ENCODE measurements around the gene EFEMP1. TPM values are rescaled to one million over a fixed set of nuclear protein-coding genes. Genes with fewer than 3 reads are reported as not detected.

The EFEMP1 gene
- 0.42 TPM for total RNA-seq

- Histone ChIP-seq H3K27me3 (ENCODE audit: insufficient read depth, low read length) (peaks cover 51% of the 10 kb centered on the region), H3K4me3 (ENCODE audit: low read length) (no peak within 1 kb of the TSS), H3K9me3 (ENCODE audit: low read depth, low read length) (no peaks in the 10 kb centered on the region), H3K4me1 (ENCODE audit: insufficient read depth, low read length) (no peaks in the 10 kb centered on the region)
Measured at GRCh38 chr2:55923091-55923981, at the start of gene EFEMP1. Gene EFEMP1 (minus strand): TSS chr2:55923782. CDS start chr2:55922440, 1,342 bp downstream.

GRCh38 chr2:55970500-55970899, 46.9 kb upstream of the EFEMP1 start:
- no peaks in the 10 kb centered on the region for H3K9me3 ChIP-seq (ENCODE audit: low read depth, low read length)
- H3K4me1 ChIP-seq (ENCODE audit: insufficient read depth, low read length), result no peaks in the 10 kb centered on the region
- H3K27me3 ChIP-seq (ENCODE audit: insufficient read depth, low read length), result peaks cover 4% of the 10 kb centered on the region
- no peak overlapping the region for H3K4me3 ChIP-seq (ENCODE audit: low read length)

- H3K4me1 ChIP-seq (ENCODE audit: insufficient read depth, low read length), result no peaks in the 10 kb centered on the region
- H3K4me3 ChIP-seq (ENCODE audit: low read length), result no peak overlapping the region
- peaks cover 4% of the 10 kb centered on the region for H3K27me3 ChIP-seq (ENCODE audit: insufficient read depth, low read length)
- no peaks in the 10 kb centered on the region for H3K9me3 ChIP-seq (ENCODE audit: low read depth, low read length)
Measured at GRCh38 chr2:55968941-55969340, 45.4 kb upstream of the EFEMP1 start.

- Histone ChIP-seq H3K4me1 (ENCODE audit: insufficient read depth, low read length) (no peaks in the 10 kb centered on the region), H3K4me3 (ENCODE audit: low read length) (no peak overlapping the region), H3K27me3 (ENCODE audit: insufficient read depth, low read length) (peaks cover 4% of the 10 kb centered on the region), H3K9me3 (ENCODE audit: low read depth, low read length) (no peaks in the 10 kb centered on the region)
Measured at GRCh38 chr2:55966401-55967118, 43.0 kb upstream of the EFEMP1 start.

- Histone ChIP-seq H3K4me1 (ENCODE audit: insufficient read depth, low read length) (no peaks in the 10 kb centered on the region), H3K4me3 (ENCODE audit: low read length) (no peak overlapping the region), H3K27me3 (ENCODE audit: insufficient read depth, low read length) (peaks cover 4% of the 10 kb centered on the region), H3K9me3 (ENCODE audit: low read depth, low read length) (no peaks in the 10 kb centered on the region)
Measured at GRCh38 chr2:55965966-55966365, 42.4 kb upstream of the EFEMP1 start.

GRCh38 chr2:55965276-55965675, 41.7 kb upstream of the EFEMP1 start:
- no peak overlapping the region for H3K4me3 ChIP-seq (ENCODE audit: low read length)
- peaks cover 4% of the 10 kb centered on the region for H3K27me3 ChIP-seq (ENCODE audit: insufficient read depth, low read length)
- no peaks in the 10 kb centered on the region for H3K4me1 ChIP-seq (ENCODE audit: insufficient read depth, low read length)

GRCh38 chr2:55962915-55963314, 39.3 kb upstream of the EFEMP1 start:
- H3K4me3 ChIP-seq (ENCODE audit: low read length), result no peak overlapping the region
- no peaks in the 10 kb centered on the region for H3K4me1 ChIP-seq (ENCODE audit: insufficient read depth, low read length)
- no peaks in the 10 kb centered on the region for H3K27me3 ChIP-seq (ENCODE audit: insufficient read depth, low read length)
- no peaks in the 10 kb centered on the region for H3K9me3 ChIP-seq (ENCODE audit: low read depth, low read length)

More at GRCh38 chr2:55965276-55965675, 41.7 kb upstream of the EFEMP1 start:
- no peaks in the 10 kb centered on the region for H3K9me3 ChIP-seq (ENCODE audit: low read depth, low read length)

- no peaks in the 10 kb centered on the region for H3K9me3 ChIP-seq (ENCODE audit: low read depth, low read length)
- H3K27me3 ChIP-seq (ENCODE audit: insufficient read depth, low read length), result no peaks in the 10 kb centered on the region
- H3K4me1 ChIP-seq (ENCODE audit: insufficient read depth, low read length), result no peaks in the 10 kb centered on the region
- no peak overlapping the region for H3K4me3 ChIP-seq (ENCODE audit: low read length)
Measured at GRCh38 chr2:55961318-55961911, 37.8 kb upstream of the EFEMP1 start.

GRCh38 chr2:55958756-55959155, 35.2 kb upstream of the EFEMP1 start:
- no peak overlapping the region for H3K4me3 ChIP-seq (ENCODE audit: low read length)
- H3K27me3 ChIP-seq (ENCODE audit: insufficient read depth, low read length), result no peaks in the 10 kb centered on the region
- no peaks in the 10 kb centered on the region for H3K9me3 ChIP-seq (ENCODE audit: low read depth, low read length)
- H3K4me1 ChIP-seq (ENCODE audit: insufficient read depth, low read length), result no peaks in the 10 kb centered on the region

GRCh38 chr2:55957142-55957541, 33.6 kb upstream of the EFEMP1 start:
- no peaks in the 10 kb centered on the region for H3K27me3 ChIP-seq (ENCODE audit: insufficient read depth, low read length)
- no peak overlapping the region for H3K4me3 ChIP-seq (ENCODE audit: low read length)
- no peaks in the 10 kb centered on the region for H3K9me3 ChIP-seq (ENCODE audit: low read depth, low read length)
- no peaks in the 10 kb centered on the region for H3K4me1 ChIP-seq (ENCODE audit: insufficient read depth, low read length)

- H3K4me3 ChIP-seq (ENCODE audit: low read length), result no peak overlapping the region
- no peaks in the 10 kb centered on the region for H3K9me3 ChIP-seq (ENCODE audit: low read depth, low read length)
- no peaks in the 10 kb centered on the region for H3K27me3 ChIP-seq (ENCODE audit: insufficient read depth, low read length)
- H3K4me1 ChIP-seq (ENCODE audit: insufficient read depth, low read length), result no peaks in the 10 kb centered on the region
Measured at GRCh38 chr2:55954306-55955035, 30.9 kb upstream of the EFEMP1 start.

GRCh38 chr2:55952415-55952814, 28.8 kb upstream of the EFEMP1 start:
- H3K4me1 ChIP-seq (ENCODE audit: insufficient read depth, low read length), result no peaks in the 10 kb centered on the region
- H3K27me3 ChIP-seq (ENCODE audit: insufficient read depth, low read length), result no peaks in the 10 kb centered on the region
- no peak overlapping the region for H3K4me3 ChIP-seq (ENCODE audit: low read length)
- H3K9me3 ChIP-seq (ENCODE audit: low read depth, low read length), result no peaks in the 10 kb centered on the region

GRCh38 chr2:55951533-55951932, 28.0 kb upstream of the EFEMP1 start:
- Histone ChIP-seq H3K4me1 (ENCODE audit: insufficient read depth, low read length) (no peaks in the 10 kb centered on the region), H3K27me3 (ENCODE audit: insufficient read depth, low read length) (no peaks in the 10 kb centered on the region), H3K9me3 (ENCODE audit: low read depth, low read length) (no peaks in the 10 kb centered on the region), H3K4me3 (ENCODE audit: low read length) (no peak overlapping the region)

GRCh38 chr2:55949613-55950012, 26.0 kb upstream of the EFEMP1 start:
- H3K4me3 ChIP-seq (ENCODE audit: low read length), result no peak overlapping the region
- H3K9me3 ChIP-seq (ENCODE audit: low read depth, low read length), result no peaks in the 10 kb centered on the region
- no peaks in the 10 kb centered on the region for H3K27me3 ChIP-seq (ENCODE audit: insufficient read depth, low read length)
- H3K4me1 ChIP-seq (ENCODE audit: insufficient read depth, low read length), result no peaks in the 10 kb centered on the region

GRCh38 chr2:55949211-55949610, 25.6 kb upstream of the EFEMP1 start:
- no peaks in the 10 kb centered on the region for H3K9me3 ChIP-seq (ENCODE audit: low read depth, low read length)
- H3K4me1 ChIP-seq (ENCODE audit: insufficient read depth, low read length), result no peaks in the 10 kb centered on the region
- H3K27me3 ChIP-seq (ENCODE audit: insufficient read depth, low read length), result no peaks in the 10 kb centered on the region
- H3K4me3 ChIP-seq (ENCODE audit: low read length), result no peak overlapping the region
